Measurements from ENCODE around the gene TNS1. TPM values are rescaled to one million over a fixed set of nuclear protein-coding genes. Genes with fewer than 3 reads are reported as not detected.

TNS1 gene
- total and polyA plus RNA-seq, 10 of the 15 experiments (the other 5 are each of a cell fraction or from before 2014, with no cell fraction given), result 0.05 to 0.44 TPM; not detected in 8

DNA sequence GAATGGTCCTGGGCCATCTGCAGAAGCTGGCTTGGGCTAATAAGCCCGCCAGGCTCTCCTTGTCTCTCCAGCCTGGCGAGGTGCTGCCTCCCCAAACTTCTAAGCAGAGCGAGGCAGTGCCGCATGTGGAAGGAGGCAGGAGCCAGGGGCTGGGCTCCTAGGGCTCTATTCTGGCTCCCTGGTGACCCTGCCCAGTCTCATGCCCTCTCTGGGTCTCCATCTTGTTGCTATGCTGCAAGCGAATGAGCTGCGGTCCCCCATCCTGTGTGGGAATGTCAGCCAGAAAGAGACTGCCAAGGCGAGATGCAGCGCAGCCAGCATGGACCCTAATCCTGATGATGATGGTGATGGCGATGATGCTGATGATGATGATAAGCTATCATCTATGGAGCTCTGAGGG lies 48.7 kb downstream of the TNS1 start (continued):
- TF ChIP-seq MYB (IDR thresholded peaks at IDR 0.05; ENCODE audit: borderline replicate concordance, low read depth, low read length) (no peak), LARP7 (IDR thresholded peaks at IDR 0.05) (no peak), ZSCAN29 (IDR thresholded peaks at IDR 0.05) (no peak), NFYA (IDR thresholded peaks at IDR 0.05; ENCODE audit: borderline replicate concordance, low read depth, low read length) (no peak)

DNA sequence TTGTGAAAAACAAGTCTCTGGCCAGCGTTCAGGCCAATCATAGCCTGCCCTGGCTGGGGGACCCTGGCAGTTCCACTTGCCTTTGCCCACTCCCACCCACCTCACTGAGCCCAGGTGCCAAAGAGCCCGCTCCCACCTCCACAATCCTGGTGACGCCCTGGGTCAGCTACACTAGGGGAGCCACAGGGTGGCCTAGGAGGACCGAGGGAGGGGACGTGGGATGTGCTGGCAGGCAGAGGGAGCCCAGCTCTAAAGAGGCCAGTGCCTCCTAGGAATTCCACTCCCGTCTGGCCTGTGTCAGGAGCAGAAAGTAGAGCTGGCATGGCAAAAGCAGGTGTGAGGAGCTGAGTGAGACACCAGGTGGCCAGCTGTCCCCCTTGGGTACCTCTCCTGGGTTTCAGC lies 49.3 kb downstream of the TNS1 start:
- Histone ChIP-seq H4K20me1 (ENCODE audit: control insufficient read depth, insufficient read depth) (no peaks in the 10 kb centered on the region), H3K27me3 (replicated peaks in 1 of 2; ENCODE audit: control insufficient read depth in 2 of 2, insufficient read depth in 2 of 2, low read length in 1 of 2) (peaks cover 4% of the 10 kb centered on the region in 2 experiments; a peak in 3 of 4 replicates), H3K4me3 (no peak overlapping the region), H3K27ac (ENCODE audit: control insufficient read depth, insufficient read depth) (no peak overlapping the region), H3K4me2 (ENCODE audit: control insufficient read depth, insufficient read depth) (no peak overlapping the region), H3K4me1 (ENCODE audit: control insufficient read depth, insufficient read depth, low read length) (no peaks in the 10 kb centered on the region), H2AFZ (ENCODE audit: control insufficient read depth, low read depth, low read length) (no peak overlapping the region), H3K9me3 (replicated peaks; ENCODE audit: control insufficient read depth, insufficient read depth, low read length) (no peaks in the 10 kb centered on the region), H3K9ac (ENCODE audit: control insufficient read depth, insufficient read depth, low read length) (no peak overlapping the region), H3K36me3 (ENCODE audit: control insufficient read depth in 2 of 2, insufficient read depth in 2 of 2, low read length in 1 of 2) (no peaks in the 10 kb centered on the region), H3K79me2 (ENCODE audit: control insufficient read depth, insufficient read depth, low read length) (no peaks in the 10 kb centered on the region)
- no peak for DNase-seq (ENCODE audit: low read depth, low spot score)
- no peak for FAIRE-seq
- WGBS (ENCODE audit: insufficient coverage, insufficient replicate concordance, low lambda C conversion rate, missing lambda C conversion rate), result 17% methylated on average over 6 of the region's 6 CpGs
- ChIA-PET RAD21 (ENCODE audit: unreplicated experiment) (no interaction called here), SMC1A (ENCODE audit: uncharacterized antibody, unreplicated experiment) (no interaction called here), POLR2A (no interaction called here), CTCF (no interaction called here)
- in situ Hi-C loops (cut with MboI), result no loop called here
- ATAC-seq, result no peak
- intact Hi-C loops (cut with micrococcal nuclease; ENCODE audit: unreplicated experiment), result no loop called here
- no TSS peak for BruUV-seq (replicated peaks)
- no peak for TF ChIP-seq ZBED1 (IDR thresholded peaks at IDR 0.05; ENCODE audit: borderline replicate concordance)
- TF ChIP-seq RELA (IDR thresholded peaks at IDR 0.05; ENCODE audit: borderline replicate concordance, partially characterized antibody), result no peak
- no peak for TF ChIP-seq MTA2 (IDR thresholded peaks at IDR 0.05; ENCODE audit: low read depth)
- TF ChIP-seq PML (IDR thresholded peaks at IDR 0.05; ENCODE audit: low read length), result no peak
- TF ChIP-seq ZNF384 (IDR thresholded peaks at IDR 0.05; ENCODE audit: borderline replicate concordance, low read depth, low read length), result no peak
- TF ChIP-seq, protein P1, sequence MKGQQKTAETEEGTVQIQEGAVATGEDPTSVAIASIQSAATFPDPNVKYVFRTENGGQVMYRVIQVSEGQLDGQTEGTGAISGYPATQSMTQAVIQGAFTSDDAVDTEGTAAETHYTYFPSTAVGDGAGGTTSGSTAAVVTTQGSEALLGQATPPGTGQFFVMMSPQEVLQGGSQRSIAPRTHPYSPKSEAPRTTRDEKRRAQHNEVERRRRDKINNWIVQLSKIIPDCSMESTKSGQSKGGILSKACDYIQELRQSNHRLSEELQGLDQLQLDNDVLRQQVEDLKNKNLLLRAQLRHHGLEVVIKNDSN (IDR thresholded peaks at IDR 0.05; ENCODE audit: borderline replicate concordance, extremely low read length, insufficient read depth, low read depth, low read length), result no peak
- TF ChIP-seq, protein P2, sequence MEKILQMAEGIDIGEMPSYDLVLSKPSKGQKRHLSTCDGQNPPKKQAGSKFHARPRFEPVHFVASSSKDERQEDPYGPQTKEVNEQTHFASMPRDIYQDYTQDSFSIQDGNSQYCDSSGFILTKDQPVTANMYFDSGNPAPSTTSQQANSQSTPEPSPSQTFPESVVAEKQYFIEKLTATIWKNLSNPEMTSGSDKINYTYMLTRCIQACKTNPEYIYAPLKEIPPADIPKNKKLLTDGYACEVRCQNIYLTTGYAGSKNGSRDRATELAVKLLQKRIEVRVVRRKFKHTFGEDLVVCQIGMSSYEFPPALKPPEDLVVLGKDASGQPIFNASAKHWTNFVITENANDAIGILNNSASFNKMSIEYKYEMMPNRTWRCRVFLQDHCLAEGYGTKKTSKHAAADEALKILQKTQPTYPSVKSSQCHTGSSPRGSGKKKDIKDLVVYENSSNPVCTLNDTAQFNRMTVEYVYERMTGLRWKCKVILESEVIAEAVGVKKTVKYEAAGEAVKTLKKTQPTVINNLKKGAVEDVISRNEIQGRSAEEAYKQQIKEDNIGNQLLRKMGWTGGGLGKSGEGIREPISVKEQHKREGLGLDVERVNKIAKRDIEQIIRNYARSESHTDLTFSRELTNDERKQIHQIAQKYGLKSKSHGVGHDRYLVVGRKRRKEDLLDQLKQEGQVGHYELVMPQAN (conservative IDR thresholded peaks at IDR 0.05), result no peak
- no peak for TF ChIP-seq SREBF2 (IDR thresholded peaks at IDR 0.05; ENCODE audit: low read length)
- TF ChIP-seq POLR2AphosphoS2 (IDR thresholded peaks at IDR 0.05; ENCODE audit: low read depth, low read length), result no peak
- no peak for TF ChIP-seq NR2C1 (IDR thresholded peaks at IDR 0.05)
- no peak for TF ChIP-seq SP1 (IDR thresholded peaks at IDR 0.05; ENCODE audit: low read depth, low read length)
- TF ChIP-seq HDAC6 (IDR thresholded peaks at IDR 0.05; ENCODE audit: unreplicated experiment), result no peak
- no peak for TF ChIP-seq LARP7 (IDR thresholded peaks at IDR 0.05)
